HL-60 (cell line): ENCODE results near the gene CABLES2.

ENCODE experiments used
- DNase-seq, 2 experiments: peaks; one replicate each; pipeline ENCODE4 v3.0.0-alpha.2; 2010 to 2020; ENCODE audit warnings: low read depth in 1 of 2, low spot score in 1 of 2
- H3K27ac ChIP-seq: fragments of 250-450 bp; sonication (Bioruptor Pico); replicated peaks from 2 replicates; pipeline ENCODE4 v1.5.1; 2020; ENCODE audit warnings: mild to moderate bottlenecking, moderate library complexity
- H3K27me3 ChIP-seq: fragments of 250-450 bp; sonication (Bioruptor Pico); 2 replicates; pipeline ENCODE4 v1.5.1; 2021; ENCODE audit warnings: mild to moderate bottlenecking, moderate library complexity; ENCODE audit not compliant: insufficient read depth, poor library complexity, severe bottlenecking
- H3K4me3 ChIP-seq: replicated peaks from 2 replicates; pipeline ENCODE4 v1.5.1; 2011; ENCODE audit warnings: mild to moderate bottlenecking, control low read depth, low read length; ENCODE audit not compliant: insufficient read depth
- GABPA ChIP-seq: IDR thresholded peaks from 2 replicates; pipeline ENCODE4 v1.6.1; 2012; ENCODE audit warnings: low read depth
- POLR2AphosphoS5 ChIP-seq: IDR thresholded peaks from 2 replicates; pipeline ENCODE4 v1.6.1; 2012; ENCODE audit warnings: low read depth
- SPI1 ChIP-seq: IDR thresholded peaks from 2 replicates; pipeline ENCODE4 v1.6.1; 2012; ENCODE audit warnings: low read depth, mild to moderate bottlenecking, borderline replicate concordance
- TF ChIP-seq, protein P1 (sequence below): IDR thresholded peaks from 2 replicates; pipeline ENCODE4 v1.6.1; 2012; ENCODE audit warnings: low read depth; ENCODE audit not compliant: insufficient replicate concordance
- TF ChIP-seq, protein P2 (sequence below): IDR thresholded peaks from one replicate; pipeline ENCODE4 v1.5.1; 2011; ENCODE audit warnings: low read length, control low read depth, inconsistent platforms; ENCODE audit not compliant: insufficient read depth

Gene CABLES2

DNA sequence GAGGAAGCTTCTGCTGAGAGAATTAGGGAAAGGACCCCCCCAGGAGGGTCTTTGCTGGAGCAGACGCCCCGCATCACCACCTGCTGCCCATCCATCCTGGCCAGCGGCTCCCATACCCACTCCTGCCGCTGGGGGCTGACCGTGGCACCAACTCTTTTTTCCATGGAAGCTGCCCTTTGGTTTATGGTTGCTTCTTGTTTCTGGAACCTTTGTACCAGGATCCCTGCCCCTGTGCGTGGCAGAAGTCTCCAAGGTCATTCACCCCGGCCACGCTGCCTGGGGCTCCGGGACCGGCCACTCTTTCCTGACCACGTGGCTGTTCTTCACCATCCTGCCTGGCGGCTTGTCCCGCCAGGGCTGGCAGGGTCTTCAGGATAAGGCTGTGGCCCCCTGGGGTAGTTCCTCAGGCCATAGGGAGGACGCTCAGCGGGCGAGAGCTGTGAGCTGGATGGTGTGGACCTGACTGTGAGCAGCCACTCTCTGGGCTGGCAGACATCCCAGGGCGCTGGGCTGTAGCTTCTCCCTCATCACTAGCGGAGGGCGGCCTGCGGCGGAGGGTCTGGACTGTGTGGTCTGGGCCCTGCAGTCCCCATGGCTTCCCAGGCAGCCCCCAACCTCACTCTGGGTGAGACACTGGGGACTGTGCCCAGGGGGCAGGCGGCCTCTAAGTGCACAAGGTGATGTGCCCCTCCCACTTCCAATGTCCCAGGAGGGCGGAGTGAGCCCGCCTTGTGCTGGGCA is 43.0 kb upstream of the CABLES2 start:
- TF ChIP-seq, protein P1, sequence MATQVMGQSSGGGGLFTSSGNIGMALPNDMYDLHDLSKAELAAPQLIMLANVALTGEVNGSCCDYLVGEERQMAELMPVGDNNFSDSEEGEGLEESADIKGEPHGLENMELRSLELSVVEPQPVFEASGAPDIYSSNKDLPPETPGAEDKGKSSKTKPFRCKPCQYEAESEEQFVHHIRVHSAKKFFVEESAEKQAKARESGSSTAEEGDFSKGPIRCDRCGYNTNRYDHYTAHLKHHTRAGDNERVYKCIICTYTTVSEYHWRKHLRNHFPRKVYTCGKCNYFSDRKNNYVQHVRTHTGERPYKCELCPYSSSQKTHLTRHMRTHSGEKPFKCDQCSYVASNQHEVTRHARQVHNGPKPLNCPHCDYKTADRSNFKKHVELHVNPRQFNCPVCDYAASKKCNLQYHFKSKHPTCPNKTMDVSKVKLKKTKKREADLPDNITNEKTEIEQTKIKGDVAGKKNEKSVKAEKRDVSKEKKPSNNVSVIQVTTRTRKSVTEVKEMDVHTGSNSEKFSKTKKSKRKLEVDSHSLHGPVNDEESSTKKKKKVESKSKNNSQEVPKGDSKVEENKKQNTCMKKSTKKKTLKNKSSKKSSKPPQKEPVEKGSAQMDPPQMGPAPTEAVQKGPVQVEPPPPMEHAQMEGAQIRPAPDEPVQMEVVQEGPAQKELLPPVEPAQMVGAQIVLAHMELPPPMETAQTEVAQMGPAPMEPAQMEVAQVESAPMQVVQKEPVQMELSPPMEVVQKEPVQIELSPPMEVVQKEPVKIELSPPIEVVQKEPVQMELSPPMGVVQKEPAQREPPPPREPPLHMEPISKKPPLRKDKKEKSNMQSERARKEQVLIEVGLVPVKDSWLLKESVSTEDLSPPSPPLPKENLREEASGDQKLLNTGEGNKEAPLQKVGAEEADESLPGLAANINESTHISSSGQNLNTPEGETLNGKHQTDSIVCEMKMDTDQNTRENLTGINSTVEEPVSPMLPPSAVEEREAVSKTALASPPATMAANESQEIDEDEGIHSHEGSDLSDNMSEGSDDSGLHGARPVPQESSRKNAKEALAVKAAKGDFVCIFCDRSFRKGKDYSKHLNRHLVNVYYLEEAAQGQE: no peak
- no peak for TF ChIP-seq POLR2AphosphoS5
- no peak for TF ChIP-seq GABPA
- TF ChIP-seq, protein P2, sequence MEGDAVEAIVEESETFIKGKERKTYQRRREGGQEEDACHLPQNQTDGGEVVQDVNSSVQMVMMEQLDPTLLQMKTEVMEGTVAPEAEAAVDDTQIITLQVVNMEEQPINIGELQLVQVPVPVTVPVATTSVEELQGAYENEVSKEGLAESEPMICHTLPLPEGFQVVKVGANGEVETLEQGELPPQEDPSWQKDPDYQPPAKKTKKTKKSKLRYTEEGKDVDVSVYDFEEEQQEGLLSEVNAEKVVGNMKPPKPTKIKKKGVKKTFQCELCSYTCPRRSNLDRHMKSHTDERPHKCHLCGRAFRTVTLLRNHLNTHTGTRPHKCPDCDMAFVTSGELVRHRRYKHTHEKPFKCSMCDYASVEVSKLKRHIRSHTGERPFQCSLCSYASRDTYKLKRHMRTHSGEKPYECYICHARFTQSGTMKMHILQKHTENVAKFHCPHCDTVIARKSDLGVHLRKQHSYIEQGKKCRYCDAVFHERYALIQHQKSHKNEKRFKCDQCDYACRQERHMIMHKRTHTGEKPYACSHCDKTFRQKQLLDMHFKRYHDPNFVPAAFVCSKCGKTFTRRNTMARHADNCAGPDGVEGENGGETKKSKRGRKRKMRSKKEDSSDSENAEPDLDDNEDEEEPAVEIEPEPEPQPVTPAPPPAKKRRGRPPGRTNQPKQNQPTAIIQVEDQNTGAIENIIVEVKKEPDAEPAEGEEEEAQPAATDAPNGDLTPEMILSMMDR: no peak
- TF ChIP-seq SPI1: no peak
- no peak overlapping the region for H3K27ac ChIP-seq
- H3K4me3 ChIP-seq: no peak overlapping the region
- peaks cover 8% of the 10 kb centered on the region for H3K27me3 ChIP-seq
- no peak for DNase-seq

DNA sequence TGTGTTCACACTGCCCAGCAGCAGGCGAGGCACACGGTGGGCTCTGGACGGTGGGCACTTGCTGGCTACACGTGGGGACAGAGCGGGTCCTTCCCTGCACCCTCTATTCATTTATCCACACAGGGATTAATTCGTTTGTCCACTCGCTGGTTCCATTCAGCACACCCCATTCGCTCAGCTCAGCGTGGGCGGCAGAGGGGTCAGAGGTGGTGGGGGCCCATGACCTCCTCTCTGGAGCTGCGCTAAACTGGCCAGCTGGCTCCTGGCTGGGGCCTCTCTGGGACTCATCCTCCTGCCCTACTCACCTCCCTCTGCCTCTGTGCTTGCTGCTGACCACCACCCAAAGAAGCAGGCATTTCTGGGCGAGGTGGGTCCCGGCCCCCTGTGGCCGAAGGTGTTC is 41.7 kb upstream of the CABLES2 start:
- no peak for DNase-seq
- no peak for TF ChIP-seq POLR2AphosphoS5
- TF ChIP-seq, protein P1: no peak
- no peak for TF ChIP-seq SPI1
- TF ChIP-seq GABPA: no peak
- TF ChIP-seq, protein P2: no peak
- no peak overlapping the region for H3K4me3 ChIP-seq
- H3K27ac ChIP-seq: no peak overlapping the region
- H3K27me3 ChIP-seq: peaks cover 3% of the 10 kb centered on the region

DNA sequence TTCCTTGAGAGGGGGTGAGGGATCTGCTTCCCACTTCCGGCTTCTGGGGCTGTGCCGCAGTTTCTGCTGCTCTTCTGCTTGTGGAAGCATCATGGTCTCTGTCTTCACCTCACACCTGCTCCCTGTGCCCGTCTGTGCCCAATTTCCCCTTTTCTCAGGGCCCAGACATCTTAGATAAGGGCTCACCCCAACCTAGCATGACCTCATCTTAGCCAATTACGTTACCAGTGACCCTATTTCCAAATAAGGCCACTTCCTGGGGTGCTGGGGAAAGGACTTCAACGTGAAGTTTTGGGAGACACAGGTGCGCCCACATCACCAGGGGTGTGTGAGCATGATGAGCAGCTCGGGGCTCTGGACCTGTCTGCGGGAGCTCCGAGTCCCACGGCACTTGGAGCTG is 41.0 kb upstream of the CABLES2 start:
- TF ChIP-seq GABPA (no peak), SPI1 (peak; percentile 24; the same call in 1 of the 2 replicates)
- DNase-seq: peak; percentile 8 to 59
- peaks cover 3% of the 10 kb centered on the region for H3K27me3 ChIP-seq
- no peak overlapping the region for H3K4me3 ChIP-seq
- no peak overlapping the region for H3K27ac ChIP-seq

DNA sequence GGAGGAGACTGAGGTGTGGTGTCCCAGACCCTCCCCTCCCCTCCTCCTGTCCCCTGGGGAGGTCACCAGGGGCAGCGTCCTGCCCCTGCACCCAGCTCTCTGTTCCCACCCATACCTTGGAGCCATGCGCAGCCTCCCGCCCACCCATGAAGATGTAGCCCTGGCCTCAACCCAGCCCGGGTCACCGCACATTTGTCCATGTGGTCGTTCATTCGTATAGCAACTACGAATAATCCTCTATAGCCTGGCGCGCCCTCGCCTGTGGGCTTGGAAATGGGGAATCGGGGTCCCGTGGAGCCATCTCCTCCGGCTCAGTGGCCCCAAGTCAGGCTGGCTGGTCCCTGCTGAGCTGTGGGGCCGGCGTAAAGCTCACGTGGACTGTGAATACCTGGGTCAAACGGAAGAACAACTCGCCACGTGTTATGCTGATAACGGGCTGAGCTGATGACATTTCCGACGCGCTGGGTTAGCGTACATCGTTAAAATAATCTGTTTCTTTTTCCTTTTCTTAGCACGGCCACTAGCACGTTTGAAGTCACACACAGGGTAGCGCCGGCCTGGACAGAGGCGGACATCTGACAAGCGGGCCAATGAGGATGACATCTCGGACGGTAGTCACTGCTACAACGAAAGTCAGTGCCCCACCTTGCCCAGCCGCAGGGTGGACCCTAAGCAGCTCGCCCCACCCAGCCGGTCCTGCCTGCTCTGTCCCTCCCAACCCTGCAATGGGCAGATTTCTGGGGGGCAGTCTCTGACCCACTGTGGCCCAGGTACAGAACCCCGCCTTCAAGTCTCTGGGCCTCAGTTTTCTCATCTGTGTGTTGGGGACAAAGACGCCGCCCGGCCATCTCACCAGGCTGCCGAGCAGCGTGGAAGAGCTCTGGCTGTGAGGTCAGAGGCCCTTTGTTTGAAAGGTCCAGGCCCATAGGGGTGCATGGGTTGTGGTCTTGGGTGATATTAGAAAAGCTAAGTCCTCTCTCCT is 40.1 kb upstream of the CABLES2 start:
- Histone ChIP-seq H3K27me3 (peaks cover 5% of the 10 kb centered on the region), H3K4me3 (no peak overlapping the region), H3K27ac (no peak overlapping the region)
- no peak for TF ChIP-seq GABPA
- no peak for TF ChIP-seq POLR2AphosphoS5
- no peak for TF ChIP-seq SPI1
- TF ChIP-seq, protein P2: no peak
- TF ChIP-seq, protein P1: no peak
- no peak for DNase-seq
